Measurements from ENCODE around the gene CLCN6. TPM values are rescaled to one million over a fixed set of nuclear protein-coding genes. Genes with fewer than 3 reads are reported as not detected.

Gene CLCN6
- total and polyA plus RNA-seq, 2 donors (not counting 1 experiment from before 2014, with no cell fraction given), result 35.0 to 99.8 TPM

DNA sequence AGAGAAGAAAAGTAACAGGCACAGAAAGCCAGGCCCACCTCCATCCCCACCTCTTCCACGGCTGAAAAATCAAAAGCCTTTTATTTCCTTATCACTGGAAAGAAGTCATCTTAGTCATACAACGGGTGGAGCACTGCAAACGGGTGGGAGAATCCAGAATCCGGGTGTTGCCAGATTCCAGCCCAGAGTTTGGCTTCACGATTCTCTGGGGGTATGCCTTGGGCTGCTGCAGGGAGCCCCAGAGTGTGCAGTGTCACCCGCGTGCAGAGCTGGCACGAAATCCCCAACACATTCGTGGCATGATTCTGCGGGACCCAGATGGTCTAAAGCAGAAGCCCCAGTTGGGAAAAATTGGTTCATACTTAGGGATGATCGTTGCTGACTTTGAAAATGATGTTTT, 44.2 kb downstream of the CLCN6 start:
- Histone ChIP-seq H3K79me2 (ENCODE audit: control insufficient read depth, insufficient read depth, low read length) (no peaks in the 10 kb centered on the region), H3K36me3 (replicated peaks in 1 of 2; ENCODE audit: control extremely low read depth in 1 of 2, control insufficient read depth in 1 of 2, extremely low read depth in 1 of 2, insufficient read depth in 2 of 2, low read length in 1 of 2) (peaks cover 3 to 18% of the 10 kb centered on the region in 2 experiments), H3K9ac (ENCODE audit: low read length) (no peak overlapping the region), H3K4me2 (replicated peaks; ENCODE audit: low read depth, low read length, poor library complexity, severe bottlenecking) (no peak overlapping the region), H3K9me3 (ENCODE audit: control extremely low read depth in 1 of 3, control insufficient read depth in 2 of 3, insufficient read depth in 1 of 3, low read length in 2 of 3) (no peaks in the 10 kb centered on the region), H2AFZ (ENCODE audit: insufficient read depth, low read depth, low read length, poor library complexity, severe bottlenecking) (no peak overlapping the region), H3K27me3 (replicated peaks in 1 of 4; ENCODE audit: control extremely low read depth in 1 of 4, control insufficient read depth in 3 of 4, insufficient read depth in 4 of 4, low read length in 3 of 4) (peaks cover 0 to 5% (median 0%) of the 10 kb centered on the region in 4 experiments), H4K20me1 (ENCODE audit: control insufficient read depth, insufficient read depth, low read length, poor library complexity, severe bottlenecking) (no peaks in the 10 kb centered on the region), H3K4me1 (ENCODE audit: control insufficient read depth in 2 of 2, insufficient read depth in 2 of 2, low read length in 2 of 2) (no peaks in the 10 kb centered on the region), H3K27ac (ENCODE audit: low read length in 2 of 2) (no peak overlapping the region), H3K4me3 (ENCODE audit: control extremely low read depth in 1 of 5, extremely low read depth in 1 of 5, insufficient read depth in 1 of 5, low read depth in 2 of 5, low read length in 4 of 5) (no peak overlapping the region)
- no peak for TF ChIP-seq EZH2 (IDR thresholded peaks at IDR 0.05; ENCODE audit: borderline replicate concordance, insufficient read depth, low read depth, low read length, poor library complexity, severe bottlenecking)
- TF ChIP-seq, protein P1, sequence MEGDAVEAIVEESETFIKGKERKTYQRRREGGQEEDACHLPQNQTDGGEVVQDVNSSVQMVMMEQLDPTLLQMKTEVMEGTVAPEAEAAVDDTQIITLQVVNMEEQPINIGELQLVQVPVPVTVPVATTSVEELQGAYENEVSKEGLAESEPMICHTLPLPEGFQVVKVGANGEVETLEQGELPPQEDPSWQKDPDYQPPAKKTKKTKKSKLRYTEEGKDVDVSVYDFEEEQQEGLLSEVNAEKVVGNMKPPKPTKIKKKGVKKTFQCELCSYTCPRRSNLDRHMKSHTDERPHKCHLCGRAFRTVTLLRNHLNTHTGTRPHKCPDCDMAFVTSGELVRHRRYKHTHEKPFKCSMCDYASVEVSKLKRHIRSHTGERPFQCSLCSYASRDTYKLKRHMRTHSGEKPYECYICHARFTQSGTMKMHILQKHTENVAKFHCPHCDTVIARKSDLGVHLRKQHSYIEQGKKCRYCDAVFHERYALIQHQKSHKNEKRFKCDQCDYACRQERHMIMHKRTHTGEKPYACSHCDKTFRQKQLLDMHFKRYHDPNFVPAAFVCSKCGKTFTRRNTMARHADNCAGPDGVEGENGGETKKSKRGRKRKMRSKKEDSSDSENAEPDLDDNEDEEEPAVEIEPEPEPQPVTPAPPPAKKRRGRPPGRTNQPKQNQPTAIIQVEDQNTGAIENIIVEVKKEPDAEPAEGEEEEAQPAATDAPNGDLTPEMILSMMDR (IDR thresholded peaks at IDR 0.05), result no peak
- Mint-ChIP-seq H3K27ac (no peak overlapping the region), H3K9me3 (ENCODE audit: insufficient read depth) (no peaks in the 10 kb centered on the region), H3K27me3 (no peaks in the 10 kb centered on the region), H3K4me3 (no peak overlapping the region), H3K4me1 (no peaks in the 10 kb centered on the region)
- ChIA-PET POLR2A (no interaction called here), CTCF (no interaction called here)
- DNase-seq (no peak), ATAC-seq (ENCODE audit: low read depth) (no peak)
- intact Hi-C loops (cut with micrococcal nuclease), result no loop called here
- 87% methylated on average over 11 of the region's 11 CpGs for WGBS (ENCODE audit: insufficient coverage)

DNA sequence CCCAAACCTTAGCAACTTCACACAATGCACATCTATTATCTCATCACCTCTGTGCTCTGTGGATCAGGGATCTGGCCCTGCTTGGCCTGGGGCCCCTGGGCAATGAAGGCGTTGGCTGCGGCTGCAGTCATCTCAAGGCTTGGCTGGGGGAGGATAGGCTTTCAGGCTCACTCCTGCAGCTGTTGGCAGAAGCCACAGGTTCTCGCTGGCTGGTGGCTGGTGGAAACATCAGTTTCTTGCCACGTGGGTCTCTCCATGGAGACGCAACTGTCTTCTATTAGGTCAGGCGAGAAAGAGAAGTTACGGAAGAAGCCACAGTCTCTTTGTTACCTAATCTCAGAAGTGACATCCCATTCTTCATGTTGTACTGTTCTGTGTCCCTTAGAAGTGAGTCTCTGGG, 45.2 kb downstream of the CLCN6 start:
- WGBS (ENCODE audit: insufficient coverage), result 80% methylated on average over 5 of the region's 7 CpGs
- H3K9me3 Mint-ChIP-seq (ENCODE audit: insufficient read depth), result no peaks in the 10 kb centered on the region

More for the DNA sequence above, 45.2 kb downstream of the CLCN6 start:
- Mint-ChIP-seq H3K27me3 (no peaks in the 10 kb centered on the region), H3K27ac (no peak overlapping the region), H3K4me1 (no peaks in the 10 kb centered on the region), H3K4me3 (no peak overlapping the region)
- ChIA-PET POLR2A (no interaction called here), CTCF (interaction anchor here (0.8 kb wide), 1 partner anchor 45 kb away, joined by 3 read pairs; no protein-coding TSS in a partner anchor)
- Histone ChIP-seq H3K9ac (ENCODE audit: low read length) (no peak overlapping the region), H4K20me1 (ENCODE audit: control insufficient read depth, insufficient read depth, low read length, poor library complexity, severe bottlenecking) (no peaks in the 10 kb centered on the region), H2AFZ (ENCODE audit: insufficient read depth, low read depth, low read length, poor library complexity, severe bottlenecking) (no peak overlapping the region), H3K4me2 (replicated peaks; ENCODE audit: low read depth, low read length, poor library complexity, severe bottlenecking) (no peak overlapping the region), H3K27me3 (replicated peaks in 1 of 4; ENCODE audit: control extremely low read depth in 1 of 4, control insufficient read depth in 3 of 4, insufficient read depth in 4 of 4, low read length in 3 of 4) (peaks cover 0 to 5% (median 0%) of the 10 kb centered on the region in 4 experiments), H3K4me3 (ENCODE audit: control extremely low read depth in 1 of 5, extremely low read depth in 1 of 5, insufficient read depth in 1 of 5, low read depth in 2 of 5, low read length in 4 of 5) (no peak overlapping the region), H3K9me3 (ENCODE audit: control extremely low read depth in 1 of 3, control insufficient read depth in 2 of 3, insufficient read depth in 1 of 3, low read length in 2 of 3) (no peaks in the 10 kb centered on the region), H3K27ac (ENCODE audit: low read length in 2 of 2) (no peak overlapping the region), H3K79me2 (ENCODE audit: control insufficient read depth, insufficient read depth, low read length) (no peaks in the 10 kb centered on the region), H3K36me3 (replicated peaks in 1 of 2; ENCODE audit: control extremely low read depth in 1 of 2, control insufficient read depth in 1 of 2, extremely low read depth in 1 of 2, insufficient read depth in 2 of 2, low read length in 1 of 2) (peaks cover 3 to 14% of the 10 kb centered on the region in 2 experiments), H3K4me1 (ENCODE audit: control insufficient read depth in 2 of 2, insufficient read depth in 2 of 2, low read length in 2 of 2) (no peaks in the 10 kb centered on the region)
- ATAC-seq (ENCODE audit: low read depth), result no peak
- intact Hi-C loops (cut with micrococcal nuclease), result no loop called here
- no peak for DNase-seq
- no peak for TF ChIP-seq EZH2 (IDR thresholded peaks at IDR 0.05; ENCODE audit: borderline replicate concordance, insufficient read depth, low read depth, low read length, poor library complexity, severe bottlenecking)
- TF ChIP-seq, protein P1 (IDR thresholded peaks at IDR 0.05), result no peak

Measured in B cell (primary cell).